Keratinocyte (primary cell): ENCODE data around the gene FAAP20. TPM values are rescaled to one million over a fixed set of nuclear protein-coding genes. Genes with fewer than 3 reads are reported as not detected.
A peak's percentile ranks its signal among the peaks of the same experiment; 100 is the strongest.

Source experiments
- DNase-seq: peaks from one replicate; pipeline ENCODE4 v3.0.0-alpha.2; 2011; ENCODE audit warnings: low read depth, missing footprints, low spot score
- FAIRE-seq: peaks from 2 replicates; lab custom pipeline; 2011; peaks lifted over from hg19 to GRCh38; lab: Jason Lieb, UNC
- H2AFZ ChIP-seq: 2 replicates; pipeline ENCODE4 v1.6.0; 2012; ENCODE audit warnings: low read length, control low read depth, inconsistent platforms; ENCODE audit not compliant: control insufficient read depth
- H3K27ac ChIP-seq: 2 replicates; pipeline ENCODE4 v1.5.1; 2011; ENCODE audit warnings: low read length; ENCODE audit not compliant: control insufficient read depth, insufficient read depth
- H3K27me3 ChIP-seq: 3 replicates; pipeline ENCODE4 v1.6.0; 2011; ENCODE audit warnings: low read length; ENCODE audit not compliant: control insufficient read depth, insufficient read depth; ENCODE audit errors: extremely low read depth
- H3K36me3 ChIP-seq, 2 experiments: 2 replicates in 1 of 2; 3 replicates in 1 of 2; pipeline ENCODE4 v1.5.1; 2011; ENCODE audit warnings: low read length in 2 of 2, mild to moderate bottlenecking in 1 of 2; ENCODE audit not compliant: control insufficient read depth in 2 of 2, insufficient read depth in 2 of 2; ENCODE audit errors: extremely low read depth in 1 of 2
- H3K4me1 ChIP-seq: 3 replicates; pipeline ENCODE4 v1.5.1; 2011; ENCODE audit warnings: low read length; ENCODE audit not compliant: control insufficient read depth, insufficient read depth; ENCODE audit errors: extremely low read depth
- H3K4me2 ChIP-seq: 3 replicates; pipeline ENCODE4 v1.6.0; 2011; ENCODE audit warnings: low read depth, low read length; ENCODE audit not compliant: control insufficient read depth, insufficient read depth; ENCODE audit errors: extremely low read depth
- H3K4me3 ChIP-seq, 3 experiments: fragments of 200-600 bp in 1 of 3; sonication (generic) in 1 of 3; 2 replicates in 2 of 3; 3 replicates in 1 of 3; pipeline ENCODE4 v1.5.1; 2011 to 2016; ENCODE audit warnings: low read length in 3 of 3, mild to moderate bottlenecking in 3 of 3, control low read depth in 2 of 3, inconsistent platforms in 1 of 3, low read depth in 1 of 3, mixed read lengths in 1 of 3, mixed run types in 1 of 3, moderate library complexity in 1 of 3; ENCODE audit not compliant: control insufficient read depth in 2 of 3, insufficient read depth in 2 of 3; ENCODE audit errors: extremely low read depth in 1 of 3
- H3K79me2 ChIP-seq: 2 replicates; pipeline ENCODE4 v1.6.0; 2012; ENCODE audit warnings: low read length; ENCODE audit not compliant: control insufficient read depth, insufficient read depth
- H3K9ac ChIP-seq: 3 replicates; pipeline ENCODE4 v1.6.0; 2011; ENCODE audit warnings: low read length; ENCODE audit not compliant: control insufficient read depth, insufficient read depth; ENCODE audit errors: extremely low read depth
- H3K9me1 ChIP-seq: 3 replicates; pipeline ENCODE4 v1.6.0; 2011; ENCODE audit warnings: low read length; ENCODE audit not compliant: control insufficient read depth, insufficient read depth; ENCODE audit errors: extremely low read depth
- H3K9me3 ChIP-seq: 2 replicates; pipeline ENCODE4 v1.5.1; 2012; ENCODE audit warnings: low read depth, low read length; ENCODE audit not compliant: control insufficient read depth
- H4K20me1 ChIP-seq: 3 replicates; pipeline ENCODE4 v1.6.0; 2011; ENCODE audit warnings: low read length; ENCODE audit not compliant: control insufficient read depth, insufficient read depth; ENCODE audit errors: extremely low read depth
- EZH2 ChIP-seq: IDR thresholded peaks from one replicate; pipeline ENCODE4 v1.6.1; 2012; ENCODE audit warnings: inconsistent platforms, mild to moderate bottlenecking, low read length, moderate library complexity
- dilution Hi-C: fragments of 300-500 bp; cut with MboI; formaldehyde crosslinking; loops from one replicate; pipeline ENCODE4 v1.7.0; 2020; ENCODE audit warnings: low sequenced_read_pairs; ENCODE audit not compliant: extremely low pct_ligation_motif_present
- polyA plus RNA-seq, 5 experiments: library from polyadenylated mRNA; depleted of rRNA in 3 of 5; stranded (reverse) in 3 of 5; stranded (forward) in 1 of 5; unstranded in 1 of 5; fragments of >200 nt; gene quantifications; 1 replicate in 1 of 5; 2 replicates in 3 of 5; 3 replicates in 1 of 5; pipeline versions ENCODE4 v1.2.1 to v1.2.3, GENCODE V29; 2011 to 2012; ENCODE audit warnings: missing spikeins in 2 of 5, low read depth in 1 of 5, low replicate concordance in 1 of 5
- TF ChIP-seq, protein P1 (sequence below), 3 experiments: IDR thresholded peaks in 1 of 3; conservative IDR thresholded peaks in 1 of 3; optimal IDR thresholded peaks in 1 of 3; 2 replicates in 2 of 3; 3 replicates in 1 of 3; pipeline versions ENCODE3 to v1.5.1; 2011; ENCODE audit warnings: low read length in 3 of 3, mild to moderate bottlenecking in 3 of 3, moderate library complexity in 2 of 3, control low read depth in 1 of 3, inconsistent platforms in 1 of 3; ENCODE audit not compliant: insufficient read depth in 2 of 3; ENCODE audit errors: extremely low read depth in 1 of 3

Gene FAAP20
- polyA plus RNA-seq, 1 donor (not counting 4 experiments of a cell fraction or from before 2014, with no cell fraction given), result 7.3 TPM

- FAIRE-seq (no peak), DNase-seq (no peak)
- no peaks in the 10 kb centered on the region for H3K9me3 ChIP-seq
- no peaks in the 10 kb centered on the region for H4K20me1 ChIP-seq
- TF ChIP-seq, protein P1, sequence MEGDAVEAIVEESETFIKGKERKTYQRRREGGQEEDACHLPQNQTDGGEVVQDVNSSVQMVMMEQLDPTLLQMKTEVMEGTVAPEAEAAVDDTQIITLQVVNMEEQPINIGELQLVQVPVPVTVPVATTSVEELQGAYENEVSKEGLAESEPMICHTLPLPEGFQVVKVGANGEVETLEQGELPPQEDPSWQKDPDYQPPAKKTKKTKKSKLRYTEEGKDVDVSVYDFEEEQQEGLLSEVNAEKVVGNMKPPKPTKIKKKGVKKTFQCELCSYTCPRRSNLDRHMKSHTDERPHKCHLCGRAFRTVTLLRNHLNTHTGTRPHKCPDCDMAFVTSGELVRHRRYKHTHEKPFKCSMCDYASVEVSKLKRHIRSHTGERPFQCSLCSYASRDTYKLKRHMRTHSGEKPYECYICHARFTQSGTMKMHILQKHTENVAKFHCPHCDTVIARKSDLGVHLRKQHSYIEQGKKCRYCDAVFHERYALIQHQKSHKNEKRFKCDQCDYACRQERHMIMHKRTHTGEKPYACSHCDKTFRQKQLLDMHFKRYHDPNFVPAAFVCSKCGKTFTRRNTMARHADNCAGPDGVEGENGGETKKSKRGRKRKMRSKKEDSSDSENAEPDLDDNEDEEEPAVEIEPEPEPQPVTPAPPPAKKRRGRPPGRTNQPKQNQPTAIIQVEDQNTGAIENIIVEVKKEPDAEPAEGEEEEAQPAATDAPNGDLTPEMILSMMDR (optimal IDR thresholded peaks at IDR 0.05 in 1 of 3, IDR thresholded peaks at IDR 0.05 in 1 of 3, conservative IDR thresholded peaks at IDR 0.05 in 1 of 3; ENCODE audit: extremely low read depth in 1 of 3, insufficient read depth in 2 of 3, low read length in 3 of 3), result no peak
- TF ChIP-seq EZH2, result no peak
- no peaks in the 10 kb centered on the region for H3K36me3 ChIP-seq
- peaks cover 61% of the 10 kb centered on the region for H3K4me1 ChIP-seq
- H3K9me1 ChIP-seq, result no peaks in the 10 kb centered on the region
- H3K27me3 ChIP-seq, result peaks cover 4% of the 10 kb centered on the region
- no peak overlapping the region for H3K27ac ChIP-seq
- H3K79me2 ChIP-seq, result no peaks in the 10 kb centered on the region
- H3K4me3 ChIP-seq, result no peak overlapping the region
- no peak overlapping the region for H3K4me2 ChIP-seq
- no peak overlapping the region for H3K9ac ChIP-seq
- no peak overlapping the region for H2AFZ ChIP-seq
- dilution Hi-C loops, result no loop called here
Observed at GRCh38 chr1:2209400-2210083, 15.0 kb upstream of the FAAP20 start.

- no peak overlapping the region for H3K9ac ChIP-seq
- no peak overlapping the region for H2AFZ ChIP-seq
Observed at GRCh38 chr1:2208309-2209239, 14.0 kb upstream of the FAAP20 start.

More at GRCh38 chr1:2208309-2209239, 14.0 kb upstream of the FAAP20 start:
- H3K4me1 ChIP-seq, result peaks cover 53% of the 10 kb centered on the region
- dilution Hi-C loops, result no loop called here
- DNase-seq, result no peak
- H3K4me3 ChIP-seq, result no peak overlapping the region
- TF ChIP-seq, protein P1 (optimal IDR thresholded peaks at IDR 0.05 in 1 of 3, IDR thresholded peaks at IDR 0.05 in 1 of 3, conservative IDR thresholded peaks at IDR 0.05 in 1 of 3; ENCODE audit: extremely low read depth in 1 of 3, insufficient read depth in 2 of 3, low read length in 3 of 3), result no peak
- TF ChIP-seq EZH2, result no peak
- H3K79me2 ChIP-seq, result no peaks in the 10 kb centered on the region
- FAIRE-seq, result no peak
- H3K36me3 ChIP-seq, result no peaks in the 10 kb centered on the region
- H3K4me2 ChIP-seq, result peak overlapping the region; percentile 16
- H4K20me1 ChIP-seq, result no peaks in the 10 kb centered on the region
- peaks cover 4% of the 10 kb centered on the region for H3K27me3 ChIP-seq
- H3K9me3 ChIP-seq, result no peaks in the 10 kb centered on the region
- H3K9me1 ChIP-seq, result no peaks in the 10 kb centered on the region
- H3K27ac ChIP-seq, result no peak overlapping the region
